HG03135 (cell line): ENCODE results near the gene COL5A1.
"Not testable (repeated sequence)": the region's sequence is repeated elsewhere in the genome, so short reads cannot be mapped to it uniquely, and the experiment has no call there.

Experiments used
- ATAC-seq: cut with Tn5 transposase; IDR thresholded peaks from one replicate; pipeline ENCODE4 v1.9.1; 2021; ENCODE audit warnings: mild to moderate bottlenecking, moderate library complexity; ENCODE audit not compliant: unreplicated experiment

COL5A1 gene

GRCh38 chr9:134670851-134671281 is 29.3 kb downstream of the COL5A1 start:
- no peak for ATAC-seq

- ATAC-seq = no peak
Observed at GRCh38 chr9:134671341-134672113, 29.9 kb downstream of the COL5A1 start.

GRCh38 chr9:134676361-134676760 is 34.8 kb downstream of the COL5A1 start:
- no peak for ATAC-seq

GRCh38 chr9:134676886-134677285 is 35.3 kb downstream of the COL5A1 start:
- no peak for ATAC-seq

GRCh38 chr9:134677743-134678142 is 36.1 kb downstream of the COL5A1 start:
- ATAC-seq = no peak

- no peak for ATAC-seq
Observed at GRCh38 chr9:134678206-134678605, 36.6 kb downstream of the COL5A1 start.

GRCh38 chr9:134678666-134679443 is 37.3 kb downstream of the COL5A1 start:
- ATAC-seq = no peak

GRCh38 chr9:134679616-134680392 is 38.2 kb downstream of the COL5A1 start:
- no peak for ATAC-seq

- ATAC-seq = no peak
Observed at GRCh38 chr9:134680393-134681060, 38.9 kb downstream of the COL5A1 start.

- no peak for ATAC-seq
Observed at GRCh38 chr9:134681061-134681661, 39.6 kb downstream of the COL5A1 start.

GRCh38 chr9:134682026-134682425 is 40.4 kb downstream of the COL5A1 start:
- no peak for ATAC-seq

- ATAC-seq = no peak
Observed at GRCh38 chr9:134682651-134683364, 41.2 kb downstream of the COL5A1 start.

GRCh38 chr9:134683714-134684374 is 42.2 kb downstream of the COL5A1 start:
- ATAC-seq = no peak

- no peak for ATAC-seq
Observed at GRCh38 chr9:134684375-134684723, 42.7 kb downstream of the COL5A1 start.

GRCh38 chr9:134684941-134685340 is 43.3 kb downstream of the COL5A1 start:
- ATAC-seq = not testable (repeated sequence)

- ATAC-seq = no peak
Observed at GRCh38 chr9:134685784-134686183, 44.2 kb downstream of the COL5A1 start.

GRCh38 chr9:134686896-134687295 is 45.3 kb downstream of the COL5A1 start:
- no peak for ATAC-seq

GRCh38 chr9:134687556-134687955 is 46.0 kb downstream of the COL5A1 start:
- ATAC-seq = no peak

GRCh38 chr9:134688231-134688630 is 46.6 kb downstream of the COL5A1 start:
- ATAC-seq = no peak
